ENCODE data around the gene ZFP36L1. TPM values are rescaled to one million over a fixed set of nuclear protein-coding genes. Genes with fewer than 3 reads are reported as not detected.

Gene ZFP36L1
- total and polyA plus RNA-seq, 10 of the 15 experiments (the other 5 are each of a cell fraction or from before 2014, with no cell fraction given), result 22.0 to 184 (median 66.1) TPM

- no peaks in the 10 kb centered on the region for H3K27me3 ChIP-seq (replicated peaks in 1 of 2; ENCODE audit: control insufficient read depth in 2 of 2, insufficient read depth in 2 of 2, low read length in 1 of 2)
- FAIRE-seq (no peak), DNase-seq (ENCODE audit: low read depth, low spot score) (no peak), ATAC-seq (no peak)
- POLR2A ChIA-PET, result no interaction called here
- no TSS peak for BruUV-seq (replicated peaks)
- intact Hi-C loops (cut with micrococcal nuclease; ENCODE audit: unreplicated experiment), result no loop called here
- no peak overlapping the region for H3K4me3 ChIP-seq
- no peak overlapping the region for H3K4me2 ChIP-seq (ENCODE audit: control insufficient read depth, insufficient read depth)
- CTCF ChIA-PET, result interaction anchor here (0.6 kb wide), 1 partner anchor 105 kb away, joined by 3 read pairs; no protein-coding TSS in a partner anchor
- H3K36me3 ChIP-seq (ENCODE audit: control insufficient read depth in 2 of 2, insufficient read depth in 2 of 2, low read length in 1 of 2), result no peaks in the 10 kb centered on the region
- no peaks in the 10 kb centered on the region for H3K4me1 ChIP-seq (ENCODE audit: control insufficient read depth, insufficient read depth, low read length)
- no peak overlapping the region for H3K27ac ChIP-seq (ENCODE audit: control insufficient read depth, insufficient read depth)
- no peaks in the 10 kb centered on the region for H3K79me2 ChIP-seq (ENCODE audit: control insufficient read depth, insufficient read depth, low read length)
- WGBS (ENCODE audit: insufficient coverage, insufficient replicate concordance, low lambda C conversion rate, missing lambda C conversion rate), result 84% methylated on average over 6 of the region's 6 CpGs
- H3K9ac ChIP-seq (ENCODE audit: control insufficient read depth, insufficient read depth, low read length), result no peak overlapping the region
- H4K20me1 ChIP-seq (ENCODE audit: control insufficient read depth, insufficient read depth), result no peaks in the 10 kb centered on the region
- H2AFZ ChIP-seq (ENCODE audit: control insufficient read depth, low read depth, low read length), result no peak overlapping the region
- RAD21 ChIA-PET (ENCODE audit: unreplicated experiment), result interaction anchor here (1.1 kb wide), 1 partner anchor 58 kb away, joined by 3 read pairs; no protein-coding TSS in a partner anchor
- H3K9me3 ChIP-seq (replicated peaks; ENCODE audit: control insufficient read depth, insufficient read depth, low read length), result no peaks in the 10 kb centered on the region
- in situ Hi-C loops (cut with MboI), result no loop called here
- SMC1A ChIA-PET (ENCODE audit: uncharacterized antibody, unreplicated experiment), result interaction anchor here (0.6 to 1.4 kb wide), 6 partner anchors 13 to 1330 kb away, joined by 3 to 5 read pairs (median 3); no protein-coding TSS in a partner anchor
- no peak for TF ChIP-seq CREB1 (IDR thresholded peaks at IDR 0.05; ENCODE audit: low read depth)
- no peak for TF ChIP-seq GABPA (IDR thresholded peaks at IDR 0.05; ENCODE audit: low read depth)
- no peak for TF ChIP-seq DPF2 (IDR thresholded peaks at IDR 0.05)
- TF ChIP-seq RAD21 (IDR thresholded peaks at IDR 0.05; ENCODE audit: insufficient read depth, low read depth, low read length), result no peak
- TF ChIP-seq ZSCAN29 (IDR thresholded peaks at IDR 0.05), result no peak
- TF ChIP-seq E4F1 (IDR thresholded peaks at IDR 0.05; ENCODE audit: borderline replicate concordance, partially characterized antibody), result no peak
- no peak for TF ChIP-seq BACH1 (IDR thresholded peaks at IDR 0.05; ENCODE audit: borderline replicate concordance)
- TF ChIP-seq SMARCA5 (IDR thresholded peaks at IDR 0.05), result no peak
- no peak for TF ChIP-seq KDM1A (IDR thresholded peaks at IDR 0.05; ENCODE audit: borderline replicate concordance)
- TF ChIP-seq CHD1 (IDR thresholded peaks at IDR 0.05; ENCODE audit: low read depth, low read length), result no peak
- no peak for TF ChIP-seq SPI1 (IDR thresholded peaks at IDR 0.05; ENCODE audit: borderline replicate concordance, insufficient read depth, low read depth, low read length)
- no peak for TF ChIP-seq IRF5 (IDR thresholded peaks at IDR 0.05; ENCODE audit: borderline replicate concordance)
- TF ChIP-seq SMAD1 (IDR thresholded peaks at IDR 0.05; ENCODE audit: low read depth, partially characterized antibody), result no peak
Observed at GRCh38 chr14:68756734-68757133, 36.1 kb downstream of the ZFP36L1 start.

All from GM12878 (cell line).